ENCODE data around the gene USHBP1.

DNA sequence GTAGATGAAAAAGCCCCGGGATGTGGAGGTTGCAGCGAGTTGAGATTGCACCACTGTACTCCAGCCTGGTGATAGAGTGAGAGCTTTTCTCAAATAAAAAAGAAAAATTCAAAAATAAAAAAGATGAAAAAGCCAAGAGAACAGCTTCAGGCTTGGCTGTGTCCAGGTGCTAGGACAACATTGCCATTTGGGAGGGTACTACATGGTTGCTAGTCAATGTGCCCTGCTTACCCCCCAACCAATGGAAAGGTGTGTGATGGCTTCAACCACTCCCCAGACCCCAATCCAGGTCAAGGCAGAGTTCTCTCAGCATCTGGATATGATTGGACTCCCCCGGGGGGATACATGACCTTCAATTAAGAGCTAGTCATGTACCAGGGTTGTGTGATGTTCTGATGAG lies 14.9 kb upstream of the USHBP1 start:
- TF ChIP-seq, protein P1, sequence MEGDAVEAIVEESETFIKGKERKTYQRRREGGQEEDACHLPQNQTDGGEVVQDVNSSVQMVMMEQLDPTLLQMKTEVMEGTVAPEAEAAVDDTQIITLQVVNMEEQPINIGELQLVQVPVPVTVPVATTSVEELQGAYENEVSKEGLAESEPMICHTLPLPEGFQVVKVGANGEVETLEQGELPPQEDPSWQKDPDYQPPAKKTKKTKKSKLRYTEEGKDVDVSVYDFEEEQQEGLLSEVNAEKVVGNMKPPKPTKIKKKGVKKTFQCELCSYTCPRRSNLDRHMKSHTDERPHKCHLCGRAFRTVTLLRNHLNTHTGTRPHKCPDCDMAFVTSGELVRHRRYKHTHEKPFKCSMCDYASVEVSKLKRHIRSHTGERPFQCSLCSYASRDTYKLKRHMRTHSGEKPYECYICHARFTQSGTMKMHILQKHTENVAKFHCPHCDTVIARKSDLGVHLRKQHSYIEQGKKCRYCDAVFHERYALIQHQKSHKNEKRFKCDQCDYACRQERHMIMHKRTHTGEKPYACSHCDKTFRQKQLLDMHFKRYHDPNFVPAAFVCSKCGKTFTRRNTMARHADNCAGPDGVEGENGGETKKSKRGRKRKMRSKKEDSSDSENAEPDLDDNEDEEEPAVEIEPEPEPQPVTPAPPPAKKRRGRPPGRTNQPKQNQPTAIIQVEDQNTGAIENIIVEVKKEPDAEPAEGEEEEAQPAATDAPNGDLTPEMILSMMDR (IDR thresholded peaks at IDR 0.05; ENCODE audit: insufficient read depth, low read length, poor library complexity, severe bottlenecking): no peak
- no peak for TF ChIP-seq EZH2phosphoT487 (conservative IDR thresholded peaks at IDR 0.05; ENCODE audit: low read length)
